ENCODE results near the gene TTLL13. TPM values are rescaled to one million over a fixed set of nuclear protein-coding genes. Genes with fewer than 3 reads are reported as not detected.

TTLL13 gene
- total and polyA plus RNA-seq, 2 of the 8 experiments (the other 6 are each of a cell fraction or from before 2014, with no cell fraction given): 0.03 TPM; not detected in 1

DNA sequence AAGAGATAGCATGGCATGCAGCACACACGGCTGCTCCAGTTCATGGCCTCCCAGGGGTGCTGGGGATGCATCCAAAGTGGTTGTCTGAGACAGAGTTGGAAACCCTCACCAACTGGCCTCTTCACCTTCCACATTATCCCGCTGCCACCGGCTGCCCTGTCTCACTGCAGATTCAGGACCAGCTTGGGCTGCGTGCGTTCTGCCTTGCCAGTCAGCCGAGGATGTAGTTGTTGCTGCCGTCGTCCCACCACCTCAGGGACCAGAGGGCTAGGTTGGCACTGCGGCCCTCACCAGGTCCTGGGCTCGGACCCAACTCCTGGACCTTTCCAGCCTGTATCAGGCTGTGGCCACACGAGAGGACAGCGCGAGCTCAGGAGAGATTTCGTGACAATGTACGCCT lies 20.4 kb upstream of the TTLL13 start:
- no peak overlapping the region for H3K23ac ChIP-seq (ENCODE audit: insufficient read length)
- POLR2A ChIA-PET (ENCODE audit: partially characterized antibody): no interaction called here
- no peak for TF ChIP-seq HDAC2 (IDR thresholded peaks at IDR 0.05; ENCODE audit: borderline replicate concordance in 1 of 2, low read depth in 2 of 2, low read length in 2 of 2)
- TF ChIP-seq RFX5 (IDR thresholded peaks at IDR 0.05; ENCODE audit: borderline replicate concordance, low read depth, low read length): no peak
- TF ChIP-seq CBX8 (IDR thresholded peaks at IDR 0.05; ENCODE audit: borderline replicate concordance, low read depth, low read length): no peak
- TF ChIP-seq, protein P1, sequence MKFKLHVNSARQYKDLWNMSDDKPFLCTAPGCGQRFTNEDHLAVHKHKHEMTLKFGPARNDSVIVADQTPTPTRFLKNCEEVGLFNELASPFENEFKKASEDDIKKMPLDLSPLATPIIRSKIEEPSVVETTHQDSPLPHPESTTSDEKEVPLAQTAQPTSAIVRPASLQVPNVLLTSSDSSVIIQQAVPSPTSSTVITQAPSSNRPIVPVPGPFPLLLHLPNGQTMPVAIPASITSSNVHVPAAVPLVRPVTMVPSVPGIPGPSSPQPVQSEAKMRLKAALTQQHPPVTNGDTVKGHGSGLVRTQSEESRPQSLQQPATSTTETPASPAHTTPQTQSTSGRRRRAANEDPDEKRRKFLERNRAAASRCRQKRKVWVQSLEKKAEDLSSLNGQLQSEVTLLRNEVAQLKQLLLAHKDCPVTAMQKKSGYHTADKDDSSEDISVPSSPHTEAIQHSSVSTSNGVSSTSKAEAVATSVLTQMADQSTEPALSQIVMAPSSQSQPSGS (IDR thresholded peaks at IDR 0.05; ENCODE audit: low read length): no peak
- no peak for TF ChIP-seq YY1 (IDR thresholded peaks at IDR 0.05; ENCODE audit: low read depth, low read length)

More for the DNA sequence above, 20.4 kb upstream of the TTLL13 start:
- WGBS, 2 experiments (ENCODE audit: extremely low coverage in 1 of 2, insufficient coverage in 1 of 2, insufficient read length in 1 of 2, insufficient replicate concordance in 2 of 2, low coverage in 1 of 2, low lambda C conversion rate in 2 of 2, missing lambda C conversion rate in 1 of 2): 95% methylated on average over 13 of the region's 15 CpGs; no CpG with 5 or more reads in 1 of the 2 experiments
- Histone ChIP-seq H2AFZ (ENCODE audit: low read length) (no peak overlapping the region), H3K4me3 (ENCODE audit: extremely low read depth in 1 of 4, insufficient read depth in 2 of 4, low read depth in 3 of 4, low read length in 4 of 4) (no peak overlapping the region), H2BK12ac (ENCODE audit: low read depth, low read length) (no peak overlapping the region), H3K4me1 (replicated peaks in 1 of 4; ENCODE audit: control insufficient read depth in 3 of 4, insufficient read depth in 4 of 4, low read length in 3 of 4) (peaks cover 0 to 6% (median under 1%) of the 10 kb centered on the region in 4 experiments; a peak in 3 of 7 replicates), H4K91ac (replicated peaks; ENCODE audit: insufficient read length, low read length) (no peak overlapping the region), H3K79me1 (ENCODE audit: low read depth, low read length) (peaks cover 6% of the 10 kb centered on the region), H3K14ac (ENCODE audit: insufficient read length) (no peak overlapping the region), H3K9me3 (ENCODE audit: insufficient read depth in 2 of 2, low read depth in 1 of 2, low read length in 1 of 2) (no peaks in the 10 kb centered on the region), H3K56ac (replicated peaks; ENCODE audit: insufficient read length, low read depth, low read length) (no peak overlapping the region), H2BK120ac (replicated peaks; ENCODE audit: low read depth, low read length) (no peak overlapping the region), H3K27me3 (replicated peaks in 1 of 4; ENCODE audit: control insufficient read depth in 3 of 4, extremely low read depth in 1 of 4, insufficient read depth in 3 of 4, low read length in 3 of 4) (no peaks in the 10 kb centered on the region), H3K18ac (ENCODE audit: extremely low read depth, low read length) (no peak overlapping the region), H3K36me3 (ENCODE audit: control insufficient read depth in 2 of 4, insufficient read depth in 4 of 4, low read length in 3 of 4) (peaks cover 9 to 41% (median 28%) of the 10 kb centered on the region in 4 experiments; a peak in 6 of 8 replicates), H3K4ac (replicated peaks; ENCODE audit: insufficient read length, low read depth, low read length) (no peak overlapping the region), H4K8ac (ENCODE audit: extremely low read depth, insufficient read depth, low read length) (no peak overlapping the region), H4K20me1 (replicated peaks in 1 of 2; ENCODE audit: control insufficient read depth in 1 of 2, insufficient read depth in 2 of 2, low read length in 2 of 2) (peaks cover 0 to 6% of the 10 kb centered on the region in 2 experiments), H3K9ac (replicated peaks in 1 of 4; ENCODE audit: extremely low read depth in 1 of 4, low read depth in 3 of 4, low read length in 3 of 4) (no peak overlapping the region), H3K79me2 (ENCODE audit: control insufficient read depth in 1 of 2, insufficient read depth in 2 of 2, low read length in 2 of 2) (no peaks in the 10 kb centered on the region), H2BK20ac (ENCODE audit: low read length) (no peak overlapping the region), H4K5ac (ENCODE audit: insufficient read length, low read depth, low read length) (no peak overlapping the region), H3K23me2 (ENCODE audit: low read depth, low read length) (peaks cover 5% of the 10 kb centered on the region), H2BK15ac (ENCODE audit: low read length) (no peak overlapping the region), H3K27ac (ENCODE audit: low read depth, low read length) (no peak overlapping the region), H2BK5ac (ENCODE audit: low read depth, low read length) (no peak overlapping the region), H3K4me2 (ENCODE audit: insufficient read depth in 1 of 2, low read depth in 2 of 2, low read length in 2 of 2) (no peak overlapping the region), H2AK5ac (ENCODE audit: low read depth, low read length) (no peak overlapping the region)
- no peak for FAIRE-seq
- CTCF ChIA-PET (ENCODE audit: partially characterized antibody): interaction anchor here (0.6 to 2.2 kb wide), 3 partner anchors 10 to 241 kb away, joined by 3 to 6 read pairs (median 3); no protein-coding TSS in a partner anchor
- DNase-seq (ENCODE audit: low read depth in 1 of 2, low spot score in 2 of 2): no peak
